Esophagus squamous epithelium (tissue), 5 donors: ENCODE measurements around the gene BAG2. TPM values are rescaled to one million over a fixed set of nuclear protein-coding genes. Genes with fewer than 3 reads are reported as not detected.

Source experiments
- DNase-seq: peaks from one replicate; lab custom pipeline; 2025; lab: John Stamatoyannopoulos, UW
- H3K27ac ChIP-seq, 4 donors: fragments of 200-600 bp; sonication (generic); one replicate each; pipeline ENCODE4 v1.5.1; 2016 to 2019; ENCODE audit warnings: mild to moderate bottlenecking in 1 of 4
- H3K27me3 ChIP-seq, 4 donors: fragments of 200-600 bp; sonication (generic); 1 replicate in 3 of 4; 2 replicates in 1 of 4; pipeline versions ENCODE4 v1.5.1 to v1.6.0; 2017 to 2021; ENCODE audit warnings: antibody characterized with exemption in 1 of 4
- H3K36me3 ChIP-seq, 3 donors: fragments of 200-600 bp; sonication (generic); one replicate each; pipeline ENCODE4 v1.5.1; 2016 to 2019
- H3K4me1 ChIP-seq, 3 donors: fragments of 200-600 bp; sonication (generic); one replicate each; pipeline ENCODE4 v1.5.1; 2017 to 2019
- H3K4me3 ChIP-seq, 4 donors: fragments of 200-600 bp; sonication (generic); 1 replicate in 3 of 4; 2 replicates in 1 of 4; pipeline ENCODE4 v1.5.1; 2016 to 2019; ENCODE audit warnings: mild to moderate bottlenecking in 2 of 4, moderate library complexity in 1 of 4
- H3K9me3 ChIP-seq, 3 donors: fragments of 200-600 bp; sonication (generic); one replicate each; pipeline ENCODE4 v1.5.1; 2016 to 2019
- CTCF ChIP-seq, 6 experiments: fragments of 450-650 bp in 4 of 6; fragments of 200-600 bp in 2 of 6; sonication (generic) in 2 of 6; IDR thresholded peaks; one replicate each; pipeline ENCODE4 v1.5.1; 2016 to 2019; ENCODE audit warnings: antibody characterized with exemption in 6 of 6, mild to moderate bottlenecking in 4 of 6, moderate library complexity in 4 of 6
- POLR2A ChIP-seq, 4 donors: fragments of 450-650 bp; IDR thresholded peaks; one replicate each; pipeline ENCODE4 v1.6.1; 2017; ENCODE audit warnings: antibody characterized with exemption in 4 of 4, mild to moderate bottlenecking in 4 of 4, moderate library complexity in 3 of 4
- WGBS, 2 donors: methylation state at CpG; one replicate each; pipeline ENCODE4 v1.1.5; 2018; 5-methylcytosine and 5-hydroxymethylcytosine counted together
- intact Hi-C: fragments of 100-400 bp; cut with DNase I; formaldehyde crosslinking; loops from one replicate; pipeline ENCODE4 v1.15.0; 2022
- total RNA-seq, 4 donors: library from RNA; depleted of rRNA; stranded (reverse); fragments of >200 nt; gene quantifications; one replicate each; pipeline ENCODE4 v1.1.0, GENCODE V29; 2016
- donor health status: DM: yes; HTN: yes; CAD: no.

The BAG2 gene
- total RNA-seq, 4 donors from 2014 or later = 0.38 to 6.7 (median 1.5) TPM

- TF ChIP-seq POLR2A (IDR thresholded peaks at IDR 0.05) = no peak
- no peak for TF ChIP-seq CTCF (IDR thresholded peaks at IDR 0.05)
- Histone ChIP-seq H3K9me3 (no peaks in the 10 kb centered on the region), H3K27me3 (no peaks in the 10 kb centered on the region), H3K4me1 (peaks cover 0 to 17% (median 0%) of the 10 kb centered on the region in 3 donors), H3K4me3 (no peak overlapping the region), H3K27ac (peak overlapping the region in 1 of 4 donors; percentile 39), H3K36me3 (peaks cover 0 to 22% (median 0%) of the 10 kb centered on the region in 3 donors)
- intact Hi-C loops = no loop called here
- no peak for DNase-seq
- WGBS, 2 donors = 90 to 92% methylated on average over 3 of the region's 3 CpGs
Observed at GRCh38 chr6:57180596-57180995, 8.5 kb downstream of the BAG2 start.

- TF ChIP-seq CTCF (IDR thresholded peaks at IDR 0.05) (no peak), POLR2A (IDR thresholded peaks at IDR 0.05) (no peak)
- H3K4me3 ChIP-seq = no peak overlapping the region
- no peaks in the 10 kb centered on the region for H3K9me3 ChIP-seq
- H3K36me3 ChIP-seq = peaks cover 0 to 22% (median 0%) of the 10 kb centered on the region in 3 donors
- intact Hi-C loops = no loop called here
- no peaks in the 10 kb centered on the region for H3K27me3 ChIP-seq
- H3K27ac ChIP-seq = peak overlapping the region in 3 of 4 donors; percentile 39 to 67 (median 63)
- H3K4me1 ChIP-seq = peaks cover 0 to 10% (median 0%) of the 10 kb centered on the region in 3 donors
- WGBS, 2 donors = 56 to 74% methylated on average over 2 of the region's 2 CpGs
- no peak for DNase-seq
Observed at GRCh38 chr6:57182017-57182432, 9.9 kb downstream of the BAG2 start.

GRCh38 chr6:57183336-57183735 is 11.2 kb downstream of the BAG2 start:
- no peak overlapping the region for H3K4me3 ChIP-seq
- intact Hi-C loops = no loop called here
- no peak for DNase-seq
- H3K27ac ChIP-seq = no peak overlapping the region
- no peak for TF ChIP-seq CTCF (IDR thresholded peaks at IDR 0.05)
- TF ChIP-seq POLR2A (IDR thresholded peaks at IDR 0.05) = no peak
- WGBS, 2 donors = 74 to 80% methylated on average over 2 of the region's 2 CpGs
- no peaks in the 10 kb centered on the region for H3K27me3 ChIP-seq
- H3K4me1 ChIP-seq = peaks cover 0 to 3% (median 0%) of the 10 kb centered on the region in 3 donors
- peaks cover 0 to 22% (median 0%) of the 10 kb centered on the region in 3 donors for H3K36me3 ChIP-seq
- no peaks in the 10 kb centered on the region for H3K9me3 ChIP-seq

- intact Hi-C loops = no loop called here
- TF ChIP-seq POLR2A (IDR thresholded peaks at IDR 0.05) (no peak), CTCF (IDR thresholded peaks at IDR 0.05) (peak in 4 of 6 experiments; percentile 13 to 50 (median 33))
- Histone ChIP-seq H3K4me3 (no peak overlapping the region), H3K27me3 (no peaks in the 10 kb centered on the region), H3K9me3 (no peaks in the 10 kb centered on the region), H3K4me1 (no peaks in the 10 kb centered on the region), H3K36me3 (peaks cover 0 to 9% (median 0%) of the 10 kb centered on the region in 3 donors), H3K27ac (no peak overlapping the region)
- 73 to 83% methylated on average over 2 of the region's 2 CpGs for WGBS, 2 donors
- DNase-seq = no peak
Observed at GRCh38 chr6:57190140-57190539, 18.0 kb downstream of the BAG2 start.

- Histone ChIP-seq H3K4me3 (no peak overlapping the region), H3K4me1 (no peaks in the 10 kb centered on the region), H3K36me3 (peaks cover 0 to 9% (median 0%) of the 10 kb centered on the region in 3 donors), H3K9me3 (no peaks in the 10 kb centered on the region), H3K27me3 (no peaks in the 10 kb centered on the region), H3K27ac (peak overlapping the region in 2 of 4 donors; percentile 2 to 6)
- intact Hi-C loops = no loop called here
- DNase-seq = no peak
- TF ChIP-seq POLR2A (IDR thresholded peaks at IDR 0.05) (no peak), CTCF (IDR thresholded peaks at IDR 0.05) (no peak)
Observed at GRCh38 chr6:57193177-57193576, 21.1 kb downstream of the BAG2 start.
